Body of pancreas (tissue), 4 donors: Measurements from ENCODE around the gene KANSL3. TPM values are rescaled to one million over a fixed set of nuclear protein-coding genes. Genes with fewer than 3 reads are reported as not detected.
"Not testable (repeated sequence)": the region's sequence is repeated elsewhere in the genome, so short reads cannot be mapped to it uniquely, and the experiment has no call there.

Experiments
- ATAC-seq: fragments of 150-250 bp; one replicate; pipeline ENCODE4 v1.9.1; 2016
- DNase-seq, 4 donors: peaks; one replicate each; pipeline ENCODE4 v3.0.0-alpha.2; 2019
- H3K27ac ChIP-seq, 4 donors: fragments of 200-600 bp; sonication (generic); 1 replicate in 3 of 4; 2 replicates in 1 of 4; pipeline versions ENCODE4 v1.5.1 to v1.6.1; 2016 to 2019; ENCODE audit warnings: mild to moderate bottlenecking in 1 of 4, mixed read lengths in 1 of 4, moderate library complexity in 1 of 4
- H3K27me3 ChIP-seq, 2 donors: fragments of 200-600 bp; sonication (generic); one replicate each; pipeline ENCODE4 v1.6.0; 2016; ENCODE audit warnings: mild to moderate bottlenecking in 1 of 2
- H3K36me3 ChIP-seq, 2 donors: fragments of 200-600 bp; sonication (generic); replicated peaks in 1 of 2; 2 replicates each; pipeline ENCODE4 v1.5.1; 2016; ENCODE audit warnings: low read depth in 2 of 2; ENCODE audit not compliant: insufficient read depth in 1 of 2
- H3K4me1 ChIP-seq: fragments of 200-600 bp; sonication (generic); one replicate; pipeline ENCODE4 v1.6.0; 2016
- H3K4me3 ChIP-seq, 2 donors: fragments of 200-600 bp; sonication (generic); 1 replicate in 1 of 2; 2 replicates in 1 of 2; pipeline ENCODE4 v1.5.1; 2016 to 2019
- H3K9me3 ChIP-seq, 3 donors: fragments of 200-600 bp; sonication (generic); 1 replicate in 2 of 3; 2 replicates in 1 of 3; pipeline ENCODE4 v1.5.1; 2016
- POLR2A ChIP-seq, 3 donors: fragments of 450-650 bp; IDR thresholded peaks; one replicate each; pipeline ENCODE4 v1.6.1; 2016; ENCODE audit warnings: antibody characterized with exemption in 3 of 3, mild to moderate bottlenecking in 2 of 3
- WGBS, 2 donors: methylation state at CpG; one replicate each; pipeline ENCODE4 v1.1.5; 2017; 5-methylcytosine and 5-hydroxymethylcytosine counted together
- intact Hi-C: fragments of 100-400 bp; cut with DNase I; formaldehyde crosslinking; loops from one replicate; pipeline ENCODE4 v1.15.1; 2023
- total RNA-seq, 2 donors: library from RNA; depleted of rRNA; stranded (reverse); fragments of >200 nt; gene quantifications; one replicate each; pipeline ENCODE4 v1.1.0, GENCODE V29; 2016
- TF ChIP-seq, protein P1 (sequence below), 7 experiments: fragments of 450-650 bp in 4 of 7; fragments of 200-600 bp in 3 of 7; sonication (generic) in 3 of 7; IDR thresholded peaks; one replicate each; pipeline ENCODE4 v1.5.1; 2016 to 2019; ENCODE audit warnings: antibody characterized with exemption in 7 of 7

Gene KANSL3
- total RNA-seq, 2 donors from 2014 or later = 36.6 to 50.4 TPM

- Histone ChIP-seq H3K27me3 (no peaks in the 10 kb centered on the region), H3K4me1 (peaks cover 26% of the 10 kb centered on the region), H3K9me3 (no peaks in the 10 kb centered on the region), H3K27ac (peak overlapping the region in 3 of 4 donors; percentile 34 to 64 (median 37)), H3K4me3 (no peak overlapping the region), H3K36me3 (no peaks in the 10 kb centered on the region)
- WGBS, 2 donors = 22 to 23% methylated on average over 7 to 9 of the region's 9 CpGs
- peak; percentile 51 to 74 (median 62) for DNase-seq
- peak; percentile 63 for ATAC-seq
- TF ChIP-seq, protein P1, sequence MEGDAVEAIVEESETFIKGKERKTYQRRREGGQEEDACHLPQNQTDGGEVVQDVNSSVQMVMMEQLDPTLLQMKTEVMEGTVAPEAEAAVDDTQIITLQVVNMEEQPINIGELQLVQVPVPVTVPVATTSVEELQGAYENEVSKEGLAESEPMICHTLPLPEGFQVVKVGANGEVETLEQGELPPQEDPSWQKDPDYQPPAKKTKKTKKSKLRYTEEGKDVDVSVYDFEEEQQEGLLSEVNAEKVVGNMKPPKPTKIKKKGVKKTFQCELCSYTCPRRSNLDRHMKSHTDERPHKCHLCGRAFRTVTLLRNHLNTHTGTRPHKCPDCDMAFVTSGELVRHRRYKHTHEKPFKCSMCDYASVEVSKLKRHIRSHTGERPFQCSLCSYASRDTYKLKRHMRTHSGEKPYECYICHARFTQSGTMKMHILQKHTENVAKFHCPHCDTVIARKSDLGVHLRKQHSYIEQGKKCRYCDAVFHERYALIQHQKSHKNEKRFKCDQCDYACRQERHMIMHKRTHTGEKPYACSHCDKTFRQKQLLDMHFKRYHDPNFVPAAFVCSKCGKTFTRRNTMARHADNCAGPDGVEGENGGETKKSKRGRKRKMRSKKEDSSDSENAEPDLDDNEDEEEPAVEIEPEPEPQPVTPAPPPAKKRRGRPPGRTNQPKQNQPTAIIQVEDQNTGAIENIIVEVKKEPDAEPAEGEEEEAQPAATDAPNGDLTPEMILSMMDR (IDR thresholded peaks at IDR 0.05) = peak in 3 of 7 experiments; percentile 11 to 27 (median 13)
- no peak for TF ChIP-seq POLR2A (IDR thresholded peaks at IDR 0.05)
- intact Hi-C loops = no loop called here
These were observed 41.7 kb upstream of the KANSL3 start for GRCh38 chr2:96679848-96680247.

- 89 to 92% methylated on average over 15 of the region's 15 CpGs for WGBS, 2 donors
- DNase-seq = no peak
- no peak overlapping the region for H3K4me3 ChIP-seq
These were observed 31.6 kb upstream of the KANSL3 start for GRCh38 chr2:96669539-96670215.

GRCh38 chr2:96668771-96669170 is 30.7 kb upstream of the KANSL3 start:
- 85 to 88% methylated on average over 10 to 11 of the region's 11 CpGs for WGBS, 2 donors
- intact Hi-C loops = no loop called here
- TF ChIP-seq, protein P1 (IDR thresholded peaks at IDR 0.05) = no peak
- TF ChIP-seq POLR2A (IDR thresholded peaks at IDR 0.05) = no peak
- no peaks in the 10 kb centered on the region for H3K27me3 ChIP-seq
- no peaks in the 10 kb centered on the region for H3K9me3 ChIP-seq
- H3K4me3 ChIP-seq = no peak overlapping the region
- peaks cover 0 to 2% of the 10 kb centered on the region in 2 donors for H3K36me3 ChIP-seq
- peaks cover 22% of the 10 kb centered on the region for H3K4me1 ChIP-seq
- DNase-seq (no peak), ATAC-seq (no peak)
- no peak overlapping the region for H3K27ac ChIP-seq

More at GRCh38 chr2:96669539-96670215, 31.6 kb upstream of the KANSL3 start:
- intact Hi-C loops = no loop called here
- no peak overlapping the region for H3K27ac ChIP-seq
- H3K9me3 ChIP-seq = no peaks in the 10 kb centered on the region
- peaks cover 0 to 2% of the 10 kb centered on the region in 2 donors for H3K36me3 ChIP-seq
- no peak for ATAC-seq
- peaks cover 13% of the 10 kb centered on the region for H3K4me1 ChIP-seq
- H3K27me3 ChIP-seq = no peaks in the 10 kb centered on the region
- no peak for TF ChIP-seq POLR2A (IDR thresholded peaks at IDR 0.05)
- TF ChIP-seq, protein P1 (IDR thresholded peaks at IDR 0.05) = no peak

GRCh38 chr2:96665717-96666116 is 27.6 kb upstream of the KANSL3 start:
- intact Hi-C loops, H3K27me3 ChIP-seq, H3K36me3 ChIP-seq, H3K9me3 ChIP-seq, H3K4me3 ChIP-seq, DNase-seq, ATAC-seq: not testable (repeated sequence)
- Histone ChIP-seq H3K4me1 (peaks cover 35% of the 10 kb centered on the region), H3K27ac (peak overlapping the region in 3 of 4 donors; percentile 58 to 80 (median 74))
- WGBS, 2 donors = 97 to 100% methylated on average over 2 to 3 of the region's 3 CpGs

- H3K36me3 ChIP-seq = peaks cover 0 to 2% of the 10 kb centered on the region in 2 donors
- intact Hi-C loops = no loop called here
- DNase-seq (peak; percentile 35 to 80 (median 52)), ATAC-seq (peak; percentile 82)
- H3K27ac ChIP-seq = peak overlapping the region; percentile 48 to 80 (median 66)
- no peak overlapping the region for H3K4me3 ChIP-seq
- WGBS, 2 donors = 65 to 81% methylated on average over 3 of the region's 3 CpGs
- TF ChIP-seq, protein P1 (IDR thresholded peaks at IDR 0.05) = no peak
- no peak for TF ChIP-seq POLR2A (IDR thresholded peaks at IDR 0.05)
- peaks cover 35% of the 10 kb centered on the region for H3K4me1 ChIP-seq
- no peaks in the 10 kb centered on the region for H3K9me3 ChIP-seq
- H3K27me3 ChIP-seq = no peaks in the 10 kb centered on the region
These were observed 27.0 kb upstream of the KANSL3 start for GRCh38 chr2:96665083-96665569.
